Esophagus muscularis mucosa (tissue), 4 donors: ENCODE results near the gene ESYT2. TPM values are rescaled to one million over a fixed set of nuclear protein-coding genes. Genes with fewer than 3 reads are reported as not detected.

Experiments
- DNase-seq: peaks from one replicate; pipeline ENCODE4 v3.0.0-alpha.2; 2017; ENCODE audit errors: extremely low spot score
- H3K27ac ChIP-seq, 4 donors: fragments of 200-600 bp; sonication (generic); replicated peaks in 1 of 4; 1 replicate in 3 of 4; 2 replicates in 1 of 4; pipeline ENCODE4 v1.5.1; 2016 to 2019; ENCODE audit warnings: mild to moderate bottlenecking in 1 of 4
- H3K27me3 ChIP-seq, 4 donors: fragments of 200-600 bp; sonication (generic); one replicate each; pipeline versions ENCODE4 v1.5.1 to v1.6.0; 2016 to 2019
- H3K36me3 ChIP-seq, 4 donors: fragments of 200-600 bp; sonication (generic); one replicate each; pipeline ENCODE4 v1.5.1; 2016 to 2019
- H3K4me1 ChIP-seq, 4 donors: fragments of 200-600 bp; sonication (generic); one replicate each; pipeline ENCODE4 v1.5.1; 2016 to 2019
- H3K4me3 ChIP-seq, 4 donors: fragments of 200-600 bp; sonication (generic); 1 replicate in 2 of 4; 2 replicates in 2 of 4; pipeline ENCODE4 v1.5.1; 2016 to 2019; ENCODE audit warnings: mild to moderate bottlenecking in 4 of 4, moderate library complexity in 1 of 4
- H3K9me3 ChIP-seq, 4 donors: fragments of 200-600 bp; sonication (generic); 1 replicate in 3 of 4; 2 replicates in 1 of 4; pipeline ENCODE4 v1.5.1; 2016 to 2019
- EP300 ChIP-seq: sonication (generic); formaldehyde crosslinking; IDR thresholded peaks from one replicate; pipeline ENCODE4 v1.6.1; 2017; ENCODE audit warnings: antibody characterized with exemption
- POLR2A ChIP-seq: fragments of 450-650 bp; IDR thresholded peaks from one replicate; pipeline ENCODE4 v1.6.1; 2017; ENCODE audit warnings: antibody characterized with exemption, moderate library complexity, mild to moderate bottlenecking, low read depth
- POLR2AphosphoS5 ChIP-seq, 2 donors: sonication (generic); formaldehyde crosslinking; IDR thresholded peaks; one replicate each; pipeline ENCODE4 v1.6.1; 2017; ENCODE audit warnings: antibody characterized with exemption in 2 of 2
- WGBS: methylation state at CpG from one replicate; pipeline ENCODE4 v1.1.5; 2018; 5-methylcytosine and 5-hydroxymethylcytosine counted together
- intact Hi-C: fragments of 100-400 bp; cut with DNase I; formaldehyde crosslinking; loops from one replicate; pipeline ENCODE4 v1.15.1; 2023
- total RNA-seq, 4 donors: library from RNA; depleted of rRNA; stranded (reverse); fragments of >200 nt; gene quantifications; one replicate each; pipeline versions ENCODE4 v1.1.0 to v1.2.1, GENCODE V29; 2016
- TF ChIP-seq, protein P1 (sequence below), 3 experiments: fragments of 200-600 bp in 2 of 3; fragments of 450-650 bp in 1 of 3; sonication (generic) in 2 of 3; IDR thresholded peaks; one replicate each; pipeline ENCODE4 v1.5.1; 2017 to 2019; ENCODE audit warnings: antibody characterized with exemption in 3 of 3, mild to moderate bottlenecking in 2 of 3, moderate library complexity in 1 of 3

ESYT2 gene
- total RNA-seq, 4 donors from 2014 or later: 166 to 235 (median 202) TPM

DNA sequence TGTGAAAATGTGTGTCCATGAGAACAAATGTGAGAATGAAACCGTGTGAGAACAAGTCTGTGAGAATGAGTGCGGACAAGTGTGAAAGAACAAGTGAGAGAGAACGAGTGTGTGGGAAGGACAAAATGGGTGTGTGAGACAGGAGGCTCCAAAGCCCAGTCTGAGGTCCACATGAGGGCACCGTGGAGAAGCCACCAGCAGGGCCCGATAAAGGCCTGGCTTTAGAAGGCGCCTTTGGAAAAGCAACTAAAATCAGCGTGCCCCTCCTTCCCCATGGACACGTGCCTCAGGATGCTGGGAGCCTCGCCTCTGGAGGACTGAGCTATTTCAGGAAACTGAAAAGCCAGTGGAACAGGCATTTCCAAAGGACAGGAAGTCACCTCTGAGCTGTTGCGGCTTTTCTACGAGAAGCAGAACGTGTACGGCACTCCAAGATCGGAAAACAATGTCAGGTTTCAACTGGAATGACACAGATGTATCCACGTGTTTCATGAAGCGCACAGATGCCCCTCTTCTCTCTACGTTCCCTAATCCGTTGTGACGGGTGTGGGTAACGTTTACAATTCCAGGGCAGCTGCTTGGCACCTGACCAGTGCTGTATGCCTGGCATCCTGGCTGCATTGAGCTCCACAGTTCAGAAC is 46.4 kb downstream of the ESYT2 start:
- H3K4me1 ChIP-seq: peaks cover 44 to 96% (median 80%) of the 10 kb centered on the region in 4 donors
- peak overlapping the region; percentile 1 to 36 (median 30) for H3K4me3 ChIP-seq
- peaks cover 7 to 55% (median 18%) of the 10 kb centered on the region in 4 donors for H3K36me3 ChIP-seq
- WGBS: 40% methylated on average over 20 of the region's 20 CpGs
- peak; percentile 87 for TF ChIP-seq EP300
- TF ChIP-seq POLR2AphosphoS5 (IDR thresholded peaks at IDR 0.05): peak; percentile 90 to 95
- TF ChIP-seq POLR2A: no peak
- TF ChIP-seq, protein P1, sequence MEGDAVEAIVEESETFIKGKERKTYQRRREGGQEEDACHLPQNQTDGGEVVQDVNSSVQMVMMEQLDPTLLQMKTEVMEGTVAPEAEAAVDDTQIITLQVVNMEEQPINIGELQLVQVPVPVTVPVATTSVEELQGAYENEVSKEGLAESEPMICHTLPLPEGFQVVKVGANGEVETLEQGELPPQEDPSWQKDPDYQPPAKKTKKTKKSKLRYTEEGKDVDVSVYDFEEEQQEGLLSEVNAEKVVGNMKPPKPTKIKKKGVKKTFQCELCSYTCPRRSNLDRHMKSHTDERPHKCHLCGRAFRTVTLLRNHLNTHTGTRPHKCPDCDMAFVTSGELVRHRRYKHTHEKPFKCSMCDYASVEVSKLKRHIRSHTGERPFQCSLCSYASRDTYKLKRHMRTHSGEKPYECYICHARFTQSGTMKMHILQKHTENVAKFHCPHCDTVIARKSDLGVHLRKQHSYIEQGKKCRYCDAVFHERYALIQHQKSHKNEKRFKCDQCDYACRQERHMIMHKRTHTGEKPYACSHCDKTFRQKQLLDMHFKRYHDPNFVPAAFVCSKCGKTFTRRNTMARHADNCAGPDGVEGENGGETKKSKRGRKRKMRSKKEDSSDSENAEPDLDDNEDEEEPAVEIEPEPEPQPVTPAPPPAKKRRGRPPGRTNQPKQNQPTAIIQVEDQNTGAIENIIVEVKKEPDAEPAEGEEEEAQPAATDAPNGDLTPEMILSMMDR (IDR thresholded peaks at IDR 0.05): peak; percentile 52 to 70 (median 68)
- intact Hi-C loops: loop anchor here (2.0 kb wide), 1 partner anchor 46 kb away; the partner anchor contains the start of gene ESYT2
- DNase-seq: no peak
- no peaks in the 10 kb centered on the region for H3K27me3 ChIP-seq
- H3K9me3 ChIP-seq: no peaks in the 10 kb centered on the region
- peak overlapping the region; percentile 80 to 89 (median 86) for H3K27ac ChIP-seq

DNA sequence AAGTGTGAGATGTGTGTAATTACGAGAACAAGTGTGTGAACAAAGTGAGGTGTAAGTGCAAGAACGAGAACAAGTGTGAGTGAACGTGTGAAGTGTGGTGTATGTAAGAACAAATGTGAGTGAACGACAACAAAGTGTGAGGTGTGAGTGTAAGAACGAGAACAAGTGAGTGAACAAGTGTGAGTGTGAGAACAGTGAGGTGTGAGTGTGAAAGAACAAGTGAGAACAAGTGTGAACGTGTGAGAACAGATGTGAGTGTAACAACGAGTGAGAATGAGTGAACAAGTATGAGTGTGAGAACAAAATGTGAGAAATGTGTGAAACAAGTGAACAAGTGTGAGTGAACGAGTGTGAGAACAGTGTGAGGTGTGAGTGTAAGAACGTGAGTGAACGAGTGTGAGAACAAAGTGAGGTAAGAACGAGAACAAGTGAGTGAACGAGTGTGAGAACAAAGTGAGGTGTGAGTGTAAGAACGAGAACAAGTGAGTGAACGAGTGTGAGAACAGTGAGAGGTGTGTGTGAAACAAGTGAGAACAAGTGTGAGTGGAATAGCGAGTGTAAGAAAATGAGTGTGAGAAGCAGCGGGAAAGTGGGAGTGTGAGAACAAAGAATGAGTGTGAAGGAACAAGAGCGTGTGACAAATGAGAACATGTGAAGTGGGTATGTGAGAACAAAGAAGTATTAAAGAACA is 47.2 kb downstream of the ESYT2 start:
- no peaks in the 10 kb centered on the region for H3K9me3 ChIP-seq
- H3K27me3 ChIP-seq: no peaks in the 10 kb centered on the region
- TF ChIP-seq POLR2A (no peak), EP300 (no peak), POLR2AphosphoS5 (IDR thresholded peaks at IDR 0.05) (no peak)
- TF ChIP-seq, protein P1 (IDR thresholded peaks at IDR 0.05): no peak
- DNase-seq: no peak
- intact Hi-C loops: loop anchor here (2.0 kb wide), 1 partner anchor 47 kb away; the partner anchor contains the start of gene ESYT2
- WGBS: 83% methylated on average over 17 of the region's 17 CpGs
- peaks cover 51 to 94% (median 81%) of the 10 kb centered on the region in 4 donors for H3K4me1 ChIP-seq
- H3K36me3 ChIP-seq: peaks cover 7 to 59% (median 17%) of the 10 kb centered on the region in 4 donors
- H3K4me3 ChIP-seq: no peak overlapping the region
- peak overlapping the region; percentile 80 to 89 (median 86) for H3K27ac ChIP-seq

DNA sequence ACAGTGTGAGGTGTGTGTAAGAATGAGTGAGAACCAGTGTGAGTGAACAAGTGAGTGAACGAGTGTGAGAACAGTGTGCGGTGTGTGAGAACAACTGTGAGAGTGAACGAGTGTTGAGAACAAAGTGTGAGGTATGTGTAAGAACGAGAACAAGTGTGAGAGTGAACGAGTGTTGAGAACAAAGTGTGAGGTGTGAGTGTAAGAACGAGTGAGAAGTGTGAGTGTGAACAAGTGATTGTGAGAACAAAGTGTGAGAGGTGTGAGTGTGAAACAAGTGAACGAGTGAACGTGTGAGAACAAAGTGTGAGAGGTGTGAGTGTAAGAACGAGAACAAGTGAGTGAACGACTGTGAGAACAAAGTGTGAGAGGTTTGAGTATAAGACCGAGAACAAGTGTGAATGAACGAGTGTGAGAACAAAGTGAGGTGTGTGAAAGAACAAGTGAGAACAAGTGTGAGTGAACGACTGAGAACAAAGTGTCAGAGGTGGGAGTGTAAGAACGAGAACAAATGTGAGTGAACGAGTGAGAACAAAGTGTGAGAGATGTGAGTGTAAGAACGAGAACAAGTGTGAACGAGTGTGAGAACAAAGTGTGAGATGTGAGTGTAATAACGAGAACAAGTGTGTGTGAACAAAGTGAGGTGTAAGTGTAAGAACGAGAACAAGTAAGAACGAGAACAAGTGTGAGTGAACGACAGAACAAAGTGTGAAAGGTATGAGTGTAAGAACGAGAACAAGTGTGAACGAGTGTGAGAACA is 47.9 kb downstream of the ESYT2 start:
- DNase-seq: no peak
- H3K36me3 ChIP-seq: peaks cover 7 to 56% (median 20%) of the 10 kb centered on the region in 4 donors
- no peaks in the 10 kb centered on the region for H3K27me3 ChIP-seq
- 91% methylated on average over 23 of the region's 23 CpGs for WGBS
- peak overlapping the region; percentile 80 to 89 (median 86) for H3K27ac ChIP-seq
- no peak for TF ChIP-seq EP300
- TF ChIP-seq POLR2A: no peak
- no peak for TF ChIP-seq POLR2AphosphoS5 (IDR thresholded peaks at IDR 0.05)
- TF ChIP-seq, protein P1 (IDR thresholded peaks at IDR 0.05): no peak
- intact Hi-C loops: no loop called here
- H3K4me1 ChIP-seq: peaks cover 51 to 87% (median 74%) of the 10 kb centered on the region in 4 donors
- H3K9me3 ChIP-seq: no peaks in the 10 kb centered on the region
- H3K4me3 ChIP-seq: no peak overlapping the region

DNA sequence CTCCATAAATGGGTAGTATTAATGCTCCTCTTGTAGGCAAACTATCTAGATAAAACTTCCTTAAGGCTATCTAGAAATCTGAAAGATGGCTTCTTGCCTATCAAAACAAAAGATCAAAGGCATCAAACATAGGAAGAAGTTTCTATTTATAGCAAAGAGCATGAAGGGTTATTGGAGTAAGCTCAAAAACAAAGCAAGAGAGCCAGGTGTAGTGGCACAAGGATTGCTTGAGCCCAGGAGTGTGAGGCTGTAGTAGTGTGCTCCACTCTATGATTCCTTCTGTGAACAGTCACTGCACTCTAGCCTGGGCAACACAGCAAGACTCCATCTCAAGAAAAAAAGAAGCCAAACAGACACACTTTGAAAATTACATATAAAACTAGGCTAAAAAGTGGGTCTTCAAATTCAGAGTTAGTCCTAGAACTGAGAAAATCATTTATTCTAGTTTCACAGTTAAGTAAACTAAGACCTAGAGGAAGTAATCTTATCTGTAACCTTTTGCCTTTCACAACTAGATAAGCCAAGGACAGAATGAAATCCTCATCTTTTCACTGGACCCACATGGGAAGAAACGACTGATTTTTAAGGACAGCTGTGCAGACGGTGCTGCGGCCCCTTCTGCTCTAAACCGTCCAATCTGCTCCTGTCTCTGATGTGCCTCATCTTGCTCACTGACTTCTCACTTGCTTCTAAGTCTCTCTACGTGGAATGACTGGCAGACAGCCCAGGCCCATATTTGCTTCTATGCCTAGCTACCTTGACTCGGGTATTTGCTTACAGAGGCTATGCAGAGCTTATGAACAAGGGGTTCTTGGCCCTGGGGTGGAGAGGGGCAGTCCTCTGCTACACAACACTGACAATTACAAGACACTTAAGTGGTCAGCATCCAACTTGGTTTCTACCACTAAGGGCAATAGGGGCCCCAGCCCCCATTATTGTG is 50.0 kb downstream of the ESYT2 start:
- H3K27me3 ChIP-seq: no peaks in the 10 kb centered on the region
- peaks cover 48 to 69% (median 57%) of the 10 kb centered on the region in 4 donors for H3K4me1 ChIP-seq
- WGBS: 46% methylated on average over 6 of the region's 6 CpGs
- H3K36me3 ChIP-seq: peaks cover 23 to 63% (median 35%) of the 10 kb centered on the region in 4 donors
- H3K4me3 ChIP-seq: no peak overlapping the region
- peak overlapping the region; percentile 80 to 89 (median 86) for H3K27ac ChIP-seq
- no peaks in the 10 kb centered on the region for H3K9me3 ChIP-seq
- intact Hi-C loops: loop anchor here (5.0 kb wide), 1 partner anchor 37 kb away; no protein-coding TSS in a partner anchor
- TF ChIP-seq POLR2AphosphoS5 (IDR thresholded peaks at IDR 0.05) (peak; percentile 14 to 37), POLR2A (no peak)
- DNase-seq: no peak
